Cortex of kidney (tissue), 1 donor: Measurements from ENCODE around the gene SLC2A9.
"Not testable (repeated sequence)": the region's sequence is repeated elsewhere in the genome, so short reads cannot be mapped to it uniquely, and the experiment has no call there.

Source experiments
- DNase-seq: peaks from one replicate; lab custom pipeline; 2025; lab: John Stamatoyannopoulos, UW

The SLC2A9 gene

GRCh38 chr4:9927341-9928007 is 93.8 kb downstream of the SLC2A9 start:
- no peak for DNase-seq

- DNase-seq: no peak
These were observed 94.7 kb downstream of the SLC2A9 start for GRCh38 chr4:9926586-9926985.

GRCh38 chr4:9925750-9926439 is 95.4 kb downstream of the SLC2A9 start:
- DNase-seq: no peak

- no peak for DNase-seq
These were observed 96.5 kb downstream of the SLC2A9 start for GRCh38 chr4:9924750-9925149.

GRCh38 chr4:9923195-9923812 is 98.0 kb downstream of the SLC2A9 start:
- DNase-seq: no peak

GRCh38 chr4:9921326-9921725 is 100.0 kb downstream of the SLC2A9 start:
- DNase-seq: no peak

- DNase-seq: no peak
These were observed 101.3 kb downstream of the SLC2A9 start for GRCh38 chr4:9920029-9920428.

- DNase-seq: no peak
These were observed 102.2 kb downstream of the SLC2A9 start for GRCh38 chr4:9919047-9919446.

GRCh38 chr4:9918484-9918883 is 102.8 kb downstream of the SLC2A9 start:
- DNase-seq: no peak

- DNase-seq: no peak
These were observed 104.4 kb downstream of the SLC2A9 start for GRCh38 chr4:9916937-9917336.

GRCh38 chr4:9916346-9916745 is 105.0 kb downstream of the SLC2A9 start:
- DNase-seq: no peak

- DNase-seq: no peak
These were observed 107.5 kb downstream of the SLC2A9 start for GRCh38 chr4:9913846-9914245.

- no peak for DNase-seq
These were observed 114.3 kb downstream of the SLC2A9 start for GRCh38 chr4:9906996-9907395.

- no peak for DNase-seq
These were observed 116.2 kb downstream of the SLC2A9 start for GRCh38 chr4:9904976-9905587.

- DNase-seq: no peak
These were observed 118.0 kb downstream of the SLC2A9 start for GRCh38 chr4:9903317-9903716.

GRCh38 chr4:9901257-9901656 is 120.0 kb downstream of the SLC2A9 start:
- DNase-seq: no peak

- DNase-seq: not testable (repeated sequence)
These were observed 120.7 kb downstream of the SLC2A9 start for GRCh38 chr4:9900633-9901032.

GRCh38 chr4:9899306-9900055 is 121.8 kb downstream of the SLC2A9 start:
- no peak for DNase-seq

GRCh38 chr4:9898596-9899305 is 122.5 kb downstream of the SLC2A9 start:
- no peak for DNase-seq

GRCh38 chr4:9895333-9895705 is 126.0 kb downstream of the SLC2A9 start:
- DNase-seq: no peak

- no peak for DNase-seq
These were observed 126.5 kb downstream of the SLC2A9 start for GRCh38 chr4:9894644-9895332.
